GDM1 (cell line): ENCODE results near the gene STUB1.

ENCODE experiments used
- DNase-seq: peaks from one replicate; lab custom pipeline; 2025; lab: John Stamatoyannopoulos, UW

STUB1 gene

GRCh38 chr16:725463-726187 is 45.4 kb downstream of the STUB1 start:
- no peak for DNase-seq

GRCh38 chr16:726188-726437 is 45.9 kb downstream of the STUB1 start:
- DNase-seq, result no peak

GRCh38 chr16:726438-727290 is 46.5 kb downstream of the STUB1 start, which contains the start of the genes CCDC78 and HAGHL:
CCDC78 (minus strand) TSS chr16:726443; CDS start chr16:726367, 76 bp downstream.
HAGHL (plus strand) TSS chr16:727106; CDS start chr16:727510, 404 bp downstream.
- DNase-seq, result no peak

GRCh38 chr16:727291-727977 is 47.2 kb downstream of the STUB1 start:
- no peak for DNase-seq

- DNase-seq, result no peak
These were observed 48.1 kb downstream of the STUB1 start for GRCh38 chr16:728131-728889.

- no peak for DNase-seq
These were observed 48.9 kb downstream of the STUB1 start for GRCh38 chr16:728890-729744.

GRCh38 chr16:729768-730665 is 49.8 kb downstream of the STUB1 start:
- no peak for DNase-seq

- no peak for DNase-seq
These were observed 50.7 kb downstream of the STUB1 start for GRCh38 chr16:730666-731509.

- no peak for DNase-seq
These were observed 52.1 kb downstream of the STUB1 start for GRCh38 chr16:732332-732731.
